Activated CD4-positive, CD25-positive, alpha-beta regulatory T cell treated with anti-CD3 and anti-CD28 coated beads, Interleukin-2, amount 50 U/mL, for 16 hours (primary cell): ENCODE data around the gene MGST2.
"Not testable (repeated sequence)": the region's sequence is repeated elsewhere in the genome, so short reads cannot be mapped to it uniquely, and the experiment has no call there.

Experiments used
- DNase-seq: peaks from one replicate; pipeline ENCODE4 v3.0.0-alpha.2; 2020; ENCODE audit warnings: low read depth, low spot score

The MGST2 gene

GRCh38 chr4:139669890-139670289, 4.3 kb downstream of the MGST2 start:
- DNase-seq: no peak

- DNase-seq: no peak
These were observed 5.2 kb downstream of the MGST2 start for GRCh38 chr4:139670775-139671174.

GRCh38 chr4:139672215-139672614, 6.6 kb downstream of the MGST2 start:
- no peak for DNase-seq

- DNase-seq: no peak
These were observed 7.1 kb downstream of the MGST2 start for GRCh38 chr4:139672732-139673131.

- no peak for DNase-seq
These were observed 9.4 kb downstream of the MGST2 start for GRCh38 chr4:139674875-139675550.

- DNase-seq: no peak
These were observed 10.0 kb downstream of the MGST2 start for GRCh38 chr4:139675651-139676050.

- no peak for DNase-seq
These were observed 10.7 kb downstream of the MGST2 start for GRCh38 chr4:139676365-139676764.

GRCh38 chr4:139676913-139677585, 11.4 kb downstream of the MGST2 start:
- no peak for DNase-seq

GRCh38 chr4:139682309-139682708, 16.7 kb downstream of the MGST2 start:
- DNase-seq: no peak

- DNase-seq: no peak
These were observed 17.1 kb downstream of the MGST2 start for GRCh38 chr4:139682741-139683151.

GRCh38 chr4:139684351-139684750, 18.7 kb downstream of the MGST2 start:
- no peak for DNase-seq

GRCh38 chr4:139685180-139685579, 19.6 kb downstream of the MGST2 start:
- no peak for DNase-seq

- DNase-seq: no peak
These were observed 20.5 kb downstream of the MGST2 start for GRCh38 chr4:139686130-139686529.

GRCh38 chr4:139686988-139687387, 21.4 kb downstream of the MGST2 start:
- DNase-seq: no peak

GRCh38 chr4:139689093-139689722, 23.6 kb downstream of the MGST2 start:
- DNase-seq: no peak

GRCh38 chr4:139690419-139690818, 24.8 kb downstream of the MGST2 start:
- DNase-seq: no peak

GRCh38 chr4:139692309-139693012, 26.8 kb downstream of the MGST2 start:
- no peak for DNase-seq

GRCh38 chr4:139694522-139695107, 29.0 kb downstream of the MGST2 start:
- no peak for DNase-seq

GRCh38 chr4:139696491-139696890, 30.9 kb downstream of the MGST2 start:
- DNase-seq: no peak

- DNase-seq: not testable (repeated sequence)
These were observed 32.7 kb downstream of the MGST2 start for GRCh38 chr4:139698167-139698925.

GRCh38 chr4:139700568-139700967, 34.9 kb downstream of the MGST2 start:
- no peak for DNase-seq
